Eye (tissue), 1 donor: Measurements from ENCODE around the gene TRPM3.
A peak's percentile ranks its signal among the peaks of the same experiment; 100 is the strongest.

Source experiments
- DNase-seq: peaks from one replicate; pipeline ENCODE4 v3.0.0-alpha.2; 2015

TRPM3 gene

DNA sequence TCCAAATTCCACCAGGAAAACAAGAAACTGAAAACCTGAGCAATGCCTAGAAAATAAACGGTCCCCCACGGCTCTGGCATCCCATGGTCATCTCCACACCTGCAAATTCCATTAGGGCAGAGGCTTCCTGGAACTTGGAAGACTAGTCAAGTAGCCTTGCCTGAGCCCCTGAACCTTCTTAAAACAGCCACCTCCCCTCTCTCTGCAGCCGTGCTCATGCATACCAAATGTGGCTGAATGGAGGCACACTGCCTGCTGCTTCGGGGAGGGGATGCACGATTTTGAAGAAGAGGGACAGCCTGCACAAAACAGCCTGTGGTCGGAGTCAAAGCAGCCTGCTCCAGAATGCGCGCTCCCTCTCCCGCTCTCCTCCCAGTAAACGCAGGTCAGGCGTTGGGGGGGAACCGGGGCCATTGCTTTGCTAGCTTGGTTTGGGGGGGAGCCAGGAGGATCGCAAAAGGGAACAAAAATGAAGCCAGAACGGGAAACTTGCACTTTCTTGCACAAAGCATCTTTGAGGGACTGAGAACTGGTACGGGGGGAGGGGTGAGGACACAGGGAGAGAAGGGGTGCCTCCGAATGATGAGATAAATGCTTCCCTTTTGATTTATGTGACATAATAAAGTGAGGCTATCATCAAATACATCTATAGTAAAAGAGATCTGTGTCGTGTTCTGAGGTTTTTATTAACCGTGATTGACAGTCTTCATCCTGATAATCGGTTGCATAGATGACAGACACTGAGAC is at the start of gene TRPM3:
Gene TRPM3, minus strand, starts transcription at position 347 of the 747 bp plus-strand sequence. Its CDS starts 267 bp downstream, at position 80.
- peak; percentile 77 for DNase-seq

GRCh38 chr9:71168418-71168817 is 47.0 kb upstream of the TRPM3 start:
- no peak for DNase-seq

DNA sequence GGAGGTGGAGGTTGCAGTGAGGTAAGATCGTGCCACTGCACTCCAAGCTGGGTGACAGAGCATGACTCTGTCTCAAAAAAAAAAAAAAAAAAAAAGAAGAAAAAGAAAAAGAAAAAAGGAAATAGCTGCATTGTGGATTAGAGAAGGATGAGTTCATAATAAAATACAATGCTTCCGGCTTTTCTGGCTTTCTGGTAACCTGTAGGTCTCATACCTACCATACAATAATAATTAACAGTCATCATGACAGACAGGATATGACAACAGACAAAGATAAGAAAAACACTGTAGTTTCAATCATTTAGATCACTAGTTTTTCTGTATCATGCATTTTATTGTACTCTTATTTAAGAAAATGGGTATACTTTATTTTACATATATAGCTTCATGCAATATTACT is 40.7 kb upstream of the TRPM3 start:
- no peak for DNase-seq

GRCh38 chr9:71157731-71158130 is 36.3 kb upstream of the TRPM3 start:
- no peak for DNase-seq

DNA sequence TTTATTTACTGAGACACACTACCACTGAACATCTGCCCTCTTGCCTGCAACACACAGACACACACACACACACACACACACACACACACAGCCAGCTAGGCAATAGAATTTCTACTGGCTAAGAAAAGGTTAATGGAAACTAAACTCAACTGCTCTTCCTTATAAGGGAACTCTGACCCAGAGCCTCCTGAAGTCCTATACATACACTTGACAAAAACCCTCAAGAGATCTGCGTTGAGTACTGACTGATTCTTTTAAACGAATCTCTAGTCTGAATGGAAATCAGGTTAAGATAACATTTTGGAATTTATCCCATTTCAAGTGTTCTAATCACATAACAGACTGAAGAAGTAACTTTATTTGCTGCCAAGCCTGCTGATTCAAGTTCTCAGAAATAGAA is 25.9 kb upstream of the TRPM3 start:
- no peak for DNase-seq

DNA sequence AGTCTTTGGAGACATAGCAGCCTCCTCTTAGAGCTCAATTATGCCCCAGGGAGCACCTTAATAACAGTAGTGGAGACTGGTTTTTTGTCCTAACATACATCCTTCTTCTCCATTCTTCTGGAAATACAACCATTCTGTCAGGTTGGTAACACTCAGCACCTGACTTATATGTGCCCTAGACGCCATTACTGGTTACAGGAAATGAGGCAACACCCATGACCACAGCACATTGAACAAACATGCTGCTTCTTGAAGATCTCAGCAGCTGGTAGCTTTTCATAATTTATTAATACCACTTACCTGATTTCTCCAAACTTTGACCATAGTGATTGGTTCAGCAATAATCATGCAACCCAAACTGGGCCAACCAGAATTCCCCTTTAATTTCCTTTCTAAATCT is 25.1 kb upstream of the TRPM3 start:
- no peak for DNase-seq

GRCh38 chr9:71145179-71145578 is 23.8 kb upstream of the TRPM3 start:
- no peak for DNase-seq

DNA sequence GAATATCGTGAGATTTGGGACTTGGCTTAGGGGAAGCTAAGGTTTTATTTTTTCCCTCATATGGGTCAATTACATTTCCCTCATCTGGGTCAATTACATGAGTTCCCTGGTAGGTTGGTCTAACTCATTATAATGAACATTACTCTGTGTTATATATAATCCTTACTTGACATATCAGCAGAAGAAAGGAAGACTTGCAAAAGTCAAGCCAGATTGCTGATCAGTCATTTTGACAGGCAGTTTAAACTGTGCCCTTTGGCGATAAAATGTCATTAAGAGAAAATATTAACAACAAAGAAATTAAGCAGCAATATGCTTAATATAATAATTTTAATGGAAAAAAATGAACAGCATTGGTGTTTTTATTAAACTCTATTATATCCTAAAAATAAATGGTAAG is 23.1 kb upstream of the TRPM3 start:
- no peak for DNase-seq

GRCh38 chr9:71136696-71137095 is 15.3 kb upstream of the TRPM3 start:
- no peak for DNase-seq

DNA sequence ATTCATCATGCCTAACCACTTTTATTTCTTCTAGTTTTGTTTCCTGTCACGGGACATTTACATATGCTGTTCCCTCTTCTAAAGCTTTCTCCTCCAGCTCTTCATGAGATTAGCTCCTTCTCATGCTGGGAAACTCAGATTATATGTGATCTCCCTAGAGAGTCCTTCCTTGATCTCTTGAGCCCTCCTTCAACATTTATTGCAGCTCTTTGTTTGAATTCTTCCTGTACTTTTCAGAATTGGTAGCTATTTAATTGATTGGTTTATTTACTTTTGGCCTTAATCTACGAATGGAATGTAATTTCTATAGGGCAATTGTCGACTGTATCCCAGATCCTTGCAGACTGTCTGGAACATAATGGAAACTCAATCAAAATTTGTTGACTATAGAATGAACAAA is 9.7 kb upstream of the TRPM3 start:
- no peak for DNase-seq

DNA sequence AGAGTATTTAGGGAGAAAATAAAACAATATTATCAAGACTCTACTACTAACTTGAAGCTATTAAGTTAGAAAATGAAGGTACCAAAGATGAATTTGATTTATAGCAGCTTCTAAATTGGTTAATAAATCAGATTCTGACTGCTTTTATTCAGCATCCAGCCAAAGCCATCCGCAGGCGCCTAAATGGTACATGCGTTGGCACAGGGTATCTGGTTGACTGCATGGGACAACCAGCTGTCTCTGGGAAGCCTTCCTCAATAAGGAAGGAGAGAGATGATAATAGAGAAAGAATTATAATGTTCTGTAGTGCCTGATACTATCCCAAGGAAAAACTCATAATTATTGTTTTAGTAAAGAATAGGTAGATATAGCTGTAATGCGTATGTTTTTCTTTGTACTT is 9.1 kb upstream of the TRPM3 start:
- DNase-seq = no peak

GRCh38 chr9:71128796-71129195 is 7.4 kb upstream of the TRPM3 start:
- no peak for DNase-seq

DNA sequence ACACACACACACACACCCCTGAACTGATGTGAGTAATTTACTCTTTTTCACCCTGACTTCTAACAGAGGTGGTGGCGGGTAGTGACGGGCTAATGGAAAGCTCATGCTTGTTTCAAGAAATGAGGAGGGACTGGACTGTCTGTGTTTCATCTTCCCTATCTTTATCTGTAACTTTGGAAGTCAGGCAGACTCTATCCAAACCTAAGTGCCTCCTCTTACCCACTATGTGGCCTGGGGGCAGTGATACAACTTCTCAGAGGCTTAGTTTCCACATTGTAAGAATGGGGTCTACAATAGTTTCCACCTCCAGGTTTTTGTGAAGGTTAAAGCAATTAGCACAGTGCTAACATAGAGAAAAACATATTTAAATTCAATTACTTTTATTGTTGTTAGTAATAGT is 5.9 kb upstream of the TRPM3 start:
- DNase-seq = no peak

DNA sequence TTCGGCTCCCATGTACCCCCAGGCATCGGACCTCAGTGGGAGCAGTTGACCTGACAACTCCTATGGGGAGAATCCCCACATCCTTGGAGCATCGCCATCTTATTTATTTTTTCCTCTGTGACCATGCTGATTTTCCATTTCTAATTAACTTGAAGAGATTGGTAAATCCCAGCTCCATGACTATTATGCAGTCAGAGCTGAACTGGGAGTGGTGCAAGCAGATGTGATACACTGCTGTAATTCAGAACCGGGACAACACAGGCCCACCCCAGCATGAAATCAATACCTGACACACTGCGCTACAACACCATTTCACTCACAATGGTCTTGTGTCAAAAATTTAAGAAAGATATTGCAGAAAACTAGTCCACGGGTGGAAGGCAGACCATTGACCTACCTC is 1.0 kb upstream of the TRPM3 start:
- DNase-seq = no peak

DNA sequence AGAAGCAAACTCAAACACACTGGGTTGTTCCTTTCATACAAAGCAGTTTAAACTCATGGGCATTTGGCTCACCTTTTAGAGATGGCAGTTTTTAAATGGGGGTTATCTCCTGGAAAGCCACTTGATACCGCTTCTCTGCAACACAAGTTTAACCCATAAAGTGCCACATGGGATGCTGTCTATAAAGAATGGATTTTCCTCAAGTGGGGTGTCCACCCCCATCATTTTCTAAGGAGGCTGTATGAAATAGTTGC is 528 bp upstream of the TRPM3 start:
- DNase-seq = no peak

- DNase-seq = peak; percentile 73
These were observed 747 bp downstream of the TRPM3 start for GRCh38 chr9:71120501-71121247.

DNA sequence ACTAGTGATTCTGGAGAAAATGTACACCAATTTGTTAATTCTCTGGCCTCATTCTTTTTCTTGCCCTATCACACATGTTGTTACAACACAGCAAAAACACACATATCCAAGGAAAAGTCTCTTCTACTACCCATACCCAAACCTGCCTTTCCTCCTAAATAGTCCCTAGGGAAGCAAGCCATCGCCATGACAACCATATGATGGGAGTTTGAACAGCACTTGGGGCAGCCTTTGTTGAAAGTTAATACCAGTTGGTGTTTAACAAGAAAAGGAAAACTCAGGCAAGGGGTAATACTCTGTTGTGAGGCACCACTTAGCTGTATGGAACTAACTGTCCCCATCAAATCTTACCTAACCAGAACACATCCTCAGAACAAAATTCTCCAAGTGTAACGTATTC is 1.7 kb downstream of the TRPM3 start:
- DNase-seq = peak; percentile 61

- no peak for DNase-seq
These were observed 3.1 kb downstream of the TRPM3 start for GRCh38 chr9:71118324-71118723.

DNA sequence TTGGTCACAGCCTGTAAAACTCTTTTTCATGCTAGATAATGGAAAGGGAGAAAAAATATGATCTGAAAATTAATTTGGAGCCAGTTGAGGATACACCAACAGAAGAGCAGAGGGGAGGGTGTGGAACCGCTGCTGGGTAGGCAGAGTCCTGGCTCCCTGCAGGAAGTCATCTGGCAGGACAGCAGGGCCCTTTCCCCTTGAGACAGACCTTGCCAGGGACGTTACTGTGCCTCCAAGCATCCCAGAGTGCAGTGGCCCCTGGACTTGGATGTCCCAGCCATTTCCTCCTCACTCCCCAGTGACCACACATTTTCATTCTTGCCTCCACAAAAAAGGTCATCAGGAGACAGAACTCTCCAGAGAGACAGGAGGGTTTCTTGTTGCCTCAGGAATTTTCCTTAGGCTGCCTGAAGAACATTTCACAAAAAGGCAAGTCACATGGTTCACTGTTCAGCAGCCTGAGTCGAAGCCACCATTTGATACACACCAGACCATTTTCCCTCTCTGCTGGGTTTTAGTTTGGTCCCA is 5.9 kb downstream of the TRPM3 start:
- no peak for DNase-seq

GRCh38 chr9:71112866-71113265 is 8.6 kb downstream of the TRPM3 start:
- DNase-seq = no peak

DNA sequence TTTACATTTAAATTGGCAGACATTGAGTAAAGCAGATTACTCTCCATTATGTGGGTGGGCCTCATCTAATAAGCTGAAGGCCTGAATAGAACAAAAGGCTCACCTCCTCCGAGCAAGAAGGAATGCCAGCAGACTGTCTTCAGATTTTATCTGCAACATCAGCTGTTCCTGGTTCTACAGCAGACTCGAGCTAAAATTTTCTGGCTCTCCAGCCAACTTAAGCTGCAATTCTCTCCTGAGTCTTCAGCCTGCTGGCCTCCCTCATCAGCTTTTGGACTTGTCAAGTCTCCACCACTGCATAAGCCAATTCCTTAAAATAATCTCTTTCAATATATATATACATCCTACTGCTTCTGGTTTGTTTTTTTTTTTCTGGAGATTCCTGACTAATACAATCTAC is 12.5 kb downstream of the TRPM3 start:
- DNase-seq = no peak

DNA sequence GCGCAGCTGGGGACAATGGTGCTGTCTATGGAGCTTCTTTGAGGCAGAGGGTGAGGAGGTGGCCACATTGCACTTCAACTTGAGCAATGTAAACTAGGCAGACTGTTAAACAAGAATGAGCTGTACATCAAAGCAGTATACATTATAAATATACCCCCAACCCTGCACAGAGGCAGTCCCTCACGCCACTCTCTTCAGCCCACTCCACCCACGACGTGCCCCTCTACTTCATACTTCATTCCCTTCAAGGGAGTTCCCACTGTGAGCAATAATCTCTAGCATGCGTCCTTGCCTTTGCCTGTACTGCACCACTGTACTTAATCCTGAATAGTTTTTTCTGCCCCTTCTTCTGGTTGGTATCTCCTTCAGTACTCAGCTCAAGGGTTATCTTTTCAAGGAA is 14.4 kb downstream of the TRPM3 start:
- no peak for DNase-seq

DNA sequence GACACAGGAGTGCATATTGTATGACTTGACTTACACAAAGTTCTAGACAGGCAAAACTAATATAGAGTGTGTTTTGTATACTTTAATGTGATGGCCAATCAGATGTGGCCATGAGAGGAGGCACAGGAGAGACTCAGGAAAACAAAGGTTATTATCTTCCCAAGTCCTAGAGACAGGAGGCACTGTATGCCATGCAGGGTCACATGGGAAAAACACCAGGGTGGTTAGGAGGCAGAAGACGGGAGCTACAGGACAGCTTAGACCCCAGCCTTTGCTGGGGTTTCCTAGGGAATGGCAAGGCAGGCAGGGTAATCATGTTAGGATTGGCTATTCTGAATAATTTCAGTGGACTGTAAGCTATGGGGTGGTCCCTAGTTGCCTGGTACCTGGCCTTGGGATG is 16.2 kb downstream of the TRPM3 start:
- DNase-seq = no peak

DNA sequence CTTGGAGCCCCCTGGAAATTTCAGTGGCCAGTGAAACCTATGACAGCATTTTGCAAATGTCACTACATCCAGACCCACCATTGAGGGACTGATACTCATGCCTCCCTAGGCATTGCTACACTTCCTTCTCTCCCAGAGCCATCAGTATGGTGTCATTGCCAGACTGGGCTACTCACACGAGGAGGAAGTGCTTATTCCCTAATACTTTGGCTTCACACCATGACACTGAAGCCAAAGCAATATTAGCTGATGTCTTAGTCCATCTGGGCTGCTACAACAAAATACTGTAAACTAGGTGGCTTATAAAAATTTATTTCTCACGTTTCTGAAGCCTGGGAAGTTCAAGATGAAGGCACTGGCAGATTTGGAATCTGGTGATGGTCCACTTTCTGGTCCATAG is 22.6 kb downstream of the TRPM3 start:
- DNase-seq = no peak

DNA sequence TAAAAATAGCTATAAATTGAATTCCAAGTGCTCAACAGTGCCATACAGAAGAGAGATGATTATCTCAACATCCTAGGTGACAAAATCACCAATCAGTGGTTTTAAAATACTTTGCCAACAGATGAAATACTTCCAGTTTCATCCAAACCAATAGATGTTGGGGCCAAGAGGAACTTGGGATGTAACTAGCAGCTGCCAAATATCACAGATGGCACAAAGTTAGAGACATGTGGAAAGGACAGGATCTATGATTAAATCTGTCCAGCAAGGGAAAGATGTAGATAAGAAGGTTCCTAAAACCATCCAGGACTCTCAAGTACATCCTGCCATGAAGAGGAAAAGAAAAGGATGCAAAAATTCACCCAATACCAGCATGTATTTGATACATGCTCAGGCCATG is 23.8 kb downstream of the TRPM3 start:
- no peak for DNase-seq
